Psoas muscle (tissue), 8 donors: ENCODE data around the gene ACER3. TPM values are rescaled to one million over a fixed set of nuclear protein-coding genes. Genes with fewer than 3 reads are reported as not detected.

Source experiments
- ATAC-seq, 4 donors: fragments of 200-7000 bp; cut with Tn5 transposase; one replicate each; pipeline ENCODE4 v1.9.1; 2020; ENCODE audit warnings: moderate library complexity in 3 of 4, mild to moderate bottlenecking in 2 of 4
- DNase-seq, 2 donors: peaks; one replicate each; pipeline ENCODE4 v3.0.0-alpha.2; 2020
- H3K27ac ChIP-seq: fragments of 200-600 bp; one replicate; pipeline ENCODE4 v1.8.0; 2022
- H3K27me3 ChIP-seq, 3 donors: fragments of 200-600 bp in 1 of 3; one replicate each; pipeline versions ENCODE4 v1.6.1 to v1.8.0; 2013 to 2022; ENCODE audit warnings: low read length in 2 of 3, mild to moderate bottlenecking in 2 of 3, moderate library complexity in 1 of 3; ENCODE audit not compliant: insufficient read depth in 3 of 3
- H3K36me3 ChIP-seq, 2 donors: fragments of 200-600 bp in 1 of 2; one replicate each; pipeline versions ENCODE4 v1.6.1 to v1.8.0; 2013 to 2022; ENCODE audit warnings: low read depth in 1 of 2, mild to moderate bottlenecking in 1 of 2, moderate library complexity in 1 of 2; ENCODE audit not compliant: insufficient read depth in 1 of 2
- H3K4me1 ChIP-seq: fragments of 200-600 bp; one replicate; pipeline ENCODE4 v1.8.0; 2022
- H3K4me3 ChIP-seq: fragments of 200-600 bp; one replicate; pipeline ENCODE4 v1.8.0; 2022; ENCODE audit warnings: mild to moderate bottlenecking
- H3K9me3 ChIP-seq: fragments of 200-600 bp; one replicate; pipeline ENCODE4 v1.8.0; 2022
- CTCF ChIP-seq: fragments of 200-600 bp; IDR thresholded peaks from one replicate; pipeline ENCODE4 v1.8.0; 2022; ENCODE audit warnings: antibody characterized with exemption
- WGBS, 3 donors: extraction: QIAGEN DNeasy Blood & Tissue Kit; methylation state at CpG; one replicate each; pipeline versions ENCODE4 v1.1.6 to v1.1.7; 2013; 5-methylcytosine and 5-hydroxymethylcytosine counted together
- intact Hi-C, 2 donors: fragments of 100-400 bp; cut with DNase I; formaldehyde crosslinking; loops; one replicate each; pipeline versions ENCODE4 v1.11.0 to v1.14.2; 2022
- polyA plus RNA-seq, 3 donors: library from polyadenylated mRNA; stranded (reverse); fragments of 200-250 nt; gene quantifications; one replicate each; pipeline ENCODE4 v1.2.3, GENCODE V29; 2013
- total RNA-seq, 4 donors: library from RNA; stranded (reverse); fragmentation: NEBNext Ultra II Directional in 2 of 4; extraction: Animal tissue kit (Norgen Biotek cat#: 25700) in 2 of 4; gene quantifications; one replicate each; pipeline versions ENCODE4 v1.2.1 to v1.2.4, GENCODE V29; 2021 to 2023
- donor health status: healthy with polysubstance abuse.
- donor health status: DM: no; HTN: no; CAD: no; lungs with moderate emphysema.
- donor health status: Bipolar disorder and iron deficiency.
- donor health status: healthy.
- donor health status: DM: yes; HTN: yes; CAD: no.
- donor health status: DM: no; HTN: no; CAD: no.
- donor health status: DM: no; HTN: no; CAD: no.
- donor health status: DM: yes; HTN: yes; CAD: no.

The ACER3 gene
- total and polyA plus RNA-seq, 7 donors, result 0.76 to 6.3 (median 3.4) TPM

- WGBS, 3 donors, result 88 to 95% (median 88%) methylated on average over 2 of the region's 2 CpGs
- intact Hi-C loops, result no loop called here
- no peak for ATAC-seq
- no peak overlapping the region for H3K27ac ChIP-seq
- H3K27me3 ChIP-seq, result no peaks in the 10 kb centered on the region
- no peaks in the 10 kb centered on the region for H3K36me3 ChIP-seq
- H3K4me1 ChIP-seq, result no peaks in the 10 kb centered on the region
- peaks cover 14% of the 10 kb centered on the region for H3K9me3 ChIP-seq
- DNase-seq, result no peak
- TF ChIP-seq CTCF, result no peak
- H3K4me3 ChIP-seq, result no peak overlapping the region
Observed at GRCh38 chr11:76939219-76939631, 78.5 kb downstream of the ACER3 start.

- no peak overlapping the region for H3K4me3 ChIP-seq
- H3K9me3 ChIP-seq, result peaks cover 13% of the 10 kb centered on the region
- intact Hi-C loops, result no loop called here
- WGBS, 3 donors, result 91 to 94% (median 91%) methylated on average over 1 of the region's 1 CpG
- ATAC-seq, result no peak
- no peak for TF ChIP-seq CTCF
- no peak for DNase-seq
- no peaks in the 10 kb centered on the region for H3K4me1 ChIP-seq
- H3K27ac ChIP-seq, result no peak overlapping the region
- H3K36me3 ChIP-seq, result no peaks in the 10 kb centered on the region
- H3K27me3 ChIP-seq, result no peaks in the 10 kb centered on the region
Observed at GRCh38 chr11:76944225-76944624, 83.5 kb downstream of the ACER3 start.

GRCh38 chr11:76946223-76946622 lies 85.5 kb downstream of the ACER3 start:
- ATAC-seq (no peak), DNase-seq (no peak)
- no peaks in the 10 kb centered on the region for H3K36me3 ChIP-seq
- H3K27ac ChIP-seq, result no peak overlapping the region
- 93 to 96% (median 94%) methylated on average over 1 of the region's 1 CpG for WGBS, 3 donors
- intact Hi-C loops, result no loop called here
- no peak for TF ChIP-seq CTCF
- H3K9me3 ChIP-seq, result peaks cover 13% of the 10 kb centered on the region
- no peaks in the 10 kb centered on the region for H3K4me1 ChIP-seq
- no peaks in the 10 kb centered on the region for H3K27me3 ChIP-seq
- H3K4me3 ChIP-seq, result no peak overlapping the region

GRCh38 chr11:76947190-76947589 lies 86.5 kb downstream of the ACER3 start:
- Histone ChIP-seq H3K27me3 (no peaks in the 10 kb centered on the region), H3K4me3 (no peak overlapping the region), H3K36me3 (no peaks in the 10 kb centered on the region), H3K27ac (no peak overlapping the region), H3K4me1 (no peaks in the 10 kb centered on the region), H3K9me3 (peaks cover 13% of the 10 kb centered on the region)
- intact Hi-C loops, result no loop called here
- WGBS, 3 donors, result 89 to 96% (median 94%) methylated on average over 1 of the region's 1 CpG
- ATAC-seq (no peak), DNase-seq (no peak)
- no peak for TF ChIP-seq CTCF

GRCh38 chr11:76947800-76948199 lies 87.1 kb downstream of the ACER3 start:
- DNase-seq, result no peak
- no peak for TF ChIP-seq CTCF
- Histone ChIP-seq H3K27ac (no peak overlapping the region), H3K36me3 (no peaks in the 10 kb centered on the region), H3K9me3 (peaks cover 13% of the 10 kb centered on the region), H3K4me3 (no peak overlapping the region), H3K4me1 (no peaks in the 10 kb centered on the region), H3K27me3 (no peaks in the 10 kb centered on the region)
- no peak for ATAC-seq
- 96 to 97% (median 97%) methylated on average over 3 of the region's 3 CpGs for WGBS, 3 donors
- intact Hi-C loops, result no loop called here
